ENCODE data around the gene PRDM16. TPM values are rescaled to one million over a fixed set of nuclear protein-coding genes. Genes with fewer than 3 reads are reported as not detected.

The PRDM16 gene
- polyA plus RNA-seq, 3 donors = not detected

DNA sequence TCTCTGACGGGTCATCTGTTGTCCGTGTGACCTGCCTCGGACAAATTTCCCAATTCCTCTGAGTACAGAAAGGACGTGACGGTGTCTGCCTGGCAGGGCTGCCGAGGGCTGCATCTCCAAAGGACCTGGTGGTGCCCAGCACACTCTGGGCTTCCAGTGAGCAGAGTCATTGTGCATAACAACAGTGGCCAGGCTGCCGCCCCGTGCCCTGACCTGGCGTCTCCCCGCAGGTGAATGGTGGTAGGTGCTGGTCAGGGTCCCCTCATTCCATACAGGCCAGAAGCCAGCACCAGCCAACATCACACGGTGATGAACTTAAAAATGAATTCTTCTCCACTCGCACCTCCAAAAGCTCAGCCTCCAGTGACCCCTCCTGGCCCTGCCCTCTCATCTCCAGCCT, 28.2 kb downstream of the PRDM16 start:
- H3K79me2 ChIP-seq (ENCODE audit: insufficient read depth, low read length) = no peaks in the 10 kb centered on the region
- no peak overlapping the region for H3K27ac ChIP-seq (ENCODE audit: low read depth in 1 of 2, low read length in 2 of 2)
- H3K36me3 ChIP-seq (replicated peaks in 1 of 2; ENCODE audit: control insufficient read depth in 1 of 2, insufficient read depth in 2 of 2, low read length in 2 of 2) = no peaks in the 10 kb centered on the region
- H3K9me3 Mint-ChIP-seq = no peaks in the 10 kb centered on the region
- H3K27ac Mint-ChIP-seq = no peak overlapping the region
- H3K9ac ChIP-seq (ENCODE audit: insufficient read depth, low read length, poor library complexity, severe bottlenecking) = no peak overlapping the region
- TF ChIP-seq, protein P1, sequence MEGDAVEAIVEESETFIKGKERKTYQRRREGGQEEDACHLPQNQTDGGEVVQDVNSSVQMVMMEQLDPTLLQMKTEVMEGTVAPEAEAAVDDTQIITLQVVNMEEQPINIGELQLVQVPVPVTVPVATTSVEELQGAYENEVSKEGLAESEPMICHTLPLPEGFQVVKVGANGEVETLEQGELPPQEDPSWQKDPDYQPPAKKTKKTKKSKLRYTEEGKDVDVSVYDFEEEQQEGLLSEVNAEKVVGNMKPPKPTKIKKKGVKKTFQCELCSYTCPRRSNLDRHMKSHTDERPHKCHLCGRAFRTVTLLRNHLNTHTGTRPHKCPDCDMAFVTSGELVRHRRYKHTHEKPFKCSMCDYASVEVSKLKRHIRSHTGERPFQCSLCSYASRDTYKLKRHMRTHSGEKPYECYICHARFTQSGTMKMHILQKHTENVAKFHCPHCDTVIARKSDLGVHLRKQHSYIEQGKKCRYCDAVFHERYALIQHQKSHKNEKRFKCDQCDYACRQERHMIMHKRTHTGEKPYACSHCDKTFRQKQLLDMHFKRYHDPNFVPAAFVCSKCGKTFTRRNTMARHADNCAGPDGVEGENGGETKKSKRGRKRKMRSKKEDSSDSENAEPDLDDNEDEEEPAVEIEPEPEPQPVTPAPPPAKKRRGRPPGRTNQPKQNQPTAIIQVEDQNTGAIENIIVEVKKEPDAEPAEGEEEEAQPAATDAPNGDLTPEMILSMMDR (IDR thresholded peaks at IDR 0.05) = no peak
- peaks cover 7 to 23% (median 16%) of the 10 kb centered on the region in 3 donors for H3K27me3 Mint-ChIP-seq (ENCODE audit: low read depth in 3 of 3)
- no peaks in the 10 kb centered on the region for H3K4me1 Mint-ChIP-seq
- no peaks in the 10 kb centered on the region for H3K27me3 ChIP-seq (ENCODE audit: control insufficient read depth in 2 of 2, insufficient read depth in 2 of 2, low read length in 2 of 2)
- no peak overlapping the region for H3K4me2 ChIP-seq (replicated peaks; ENCODE audit: extremely low read depth, low read length, poor library complexity, severe bottlenecking)
- intact Hi-C loops (cut with micrococcal nuclease) = no loop called here
- H3K9me3 ChIP-seq (replicated peaks in 1 of 2; ENCODE audit: control insufficient read depth in 1 of 2, insufficient read depth in 1 of 2, low read length in 2 of 2) = no peaks in the 10 kb centered on the region
- no peaks in the 10 kb centered on the region for H3K4me1 ChIP-seq (ENCODE audit: control insufficient read depth in 1 of 2, insufficient read depth in 2 of 2, low read length in 2 of 2)
- H3K4me3 ChIP-seq (replicated peaks in 1 of 3; ENCODE audit: low read depth in 2 of 3, low read length in 3 of 3) = no peak overlapping the region
- no peak overlapping the region for H3K4me3 Mint-ChIP-seq
- 89% methylated on average over 8 of the region's 12 CpGs for WGBS (ENCODE audit: insufficient coverage)
- no peaks in the 10 kb centered on the region for H4K20me1 ChIP-seq (ENCODE audit: insufficient read depth, low read length)
- H3K36me3 Mint-ChIP-seq = no peaks in the 10 kb centered on the region
- H2AFZ ChIP-seq (ENCODE audit: insufficient read depth, low read depth, low read length, poor library complexity, severe bottlenecking) = no peak overlapping the region
- DNase-seq = no peak

DNA sequence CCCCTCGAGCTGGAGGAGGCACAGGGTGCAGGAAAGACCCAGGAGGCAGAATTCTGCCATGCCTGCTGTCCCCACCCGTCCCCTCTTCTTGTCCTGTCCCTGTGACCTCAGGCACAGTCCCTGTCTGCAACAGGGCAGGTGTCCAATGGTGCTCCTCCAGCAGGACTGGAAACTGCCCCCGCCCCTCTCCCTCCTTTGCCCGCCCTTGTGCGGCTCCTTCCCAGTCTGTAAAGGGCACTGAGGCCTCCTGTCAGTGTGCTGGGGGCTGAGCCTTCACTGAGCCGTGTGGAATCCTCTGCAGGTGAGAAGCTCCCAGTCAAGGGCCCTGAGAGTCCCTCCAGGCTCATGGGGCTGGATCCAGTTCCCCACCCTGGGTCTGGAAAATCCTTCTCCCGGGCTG, 28.9 kb downstream of the PRDM16 start:
- no peaks in the 10 kb centered on the region for H4K20me1 ChIP-seq (ENCODE audit: insufficient read depth, low read length)
- Mint-ChIP-seq H3K36me3 (no peaks in the 10 kb centered on the region), H3K4me3 (no peak overlapping the region), H3K27me3 (ENCODE audit: low read depth in 3 of 3) (peaks cover 7 to 17% (median 12%) of the 10 kb centered on the region in 3 donors), H3K27ac (no peak overlapping the region), H3K9me3 (no peaks in the 10 kb centered on the region), H3K4me1 (no peaks in the 10 kb centered on the region)
- no peak overlapping the region for H3K27ac ChIP-seq (ENCODE audit: low read depth in 1 of 2, low read length in 2 of 2)
- no peaks in the 10 kb centered on the region for H3K4me1 ChIP-seq (ENCODE audit: control insufficient read depth in 1 of 2, insufficient read depth in 2 of 2, low read length in 2 of 2)
- no peak overlapping the region for H3K4me2 ChIP-seq (replicated peaks; ENCODE audit: extremely low read depth, low read length, poor library complexity, severe bottlenecking)
- H3K4me3 ChIP-seq (replicated peaks in 1 of 3; ENCODE audit: low read depth in 2 of 3, low read length in 3 of 3) = no peak overlapping the region
- intact Hi-C loops (cut with micrococcal nuclease) = no loop called here
- no peaks in the 10 kb centered on the region for H3K36me3 ChIP-seq (replicated peaks in 1 of 2; ENCODE audit: control insufficient read depth in 1 of 2, insufficient read depth in 2 of 2, low read length in 2 of 2)
- H3K9me3 ChIP-seq (replicated peaks in 1 of 2; ENCODE audit: control insufficient read depth in 1 of 2, insufficient read depth in 1 of 2, low read length in 2 of 2) = no peaks in the 10 kb centered on the region
- 96% methylated on average over 7 of the region's 7 CpGs for WGBS (ENCODE audit: insufficient coverage)
- H3K79me2 ChIP-seq (ENCODE audit: insufficient read depth, low read length) = no peaks in the 10 kb centered on the region
- no peaks in the 10 kb centered on the region for H3K27me3 ChIP-seq (ENCODE audit: control insufficient read depth in 2 of 2, insufficient read depth in 2 of 2, low read length in 2 of 2)
- TF ChIP-seq, protein P1 (IDR thresholded peaks at IDR 0.05) = no peak
- H3K9ac ChIP-seq (ENCODE audit: insufficient read depth, low read length, poor library complexity, severe bottlenecking) = no peak overlapping the region
- no peak for DNase-seq
- H2AFZ ChIP-seq (ENCODE audit: insufficient read depth, low read depth, low read length, poor library complexity, severe bottlenecking) = no peak overlapping the region

Data from CD14-positive monocyte (primary cell).